GM23338 (cell line): ENCODE measurements around the gene SLC23A2. TPM values are rescaled to one million over a fixed set of nuclear protein-coding genes. Genes with fewer than 3 reads are reported as not detected.

Experiments used
- ATAC-seq: fragments of 200-7000 bp; cut with Tn5 transposase; 3 replicates; pipeline ENCODE4 v1.9.1; 2020
- DNase-seq: peaks from one replicate; pipeline ENCODE4 v3.0.0-alpha.2; 2015; ENCODE audit warnings: low spot score
- H2AFZ ChIP-seq: fragments of 200-600 bp; sonication (generic); 2 replicates; pipeline ENCODE4 v1.8.0; 2016; ENCODE audit warnings: antibody characterized with exemption, mild to moderate bottlenecking, moderate library complexity
- H3F3A ChIP-seq: fragments of 200-600 bp; sonication (generic); replicated peaks from 2 replicates; pipeline ENCODE4 v1.8.0; 2017; ENCODE audit warnings: antibody characterized with exemption, mixed run types, low read depth
- H3K27ac ChIP-seq: fragments of 200-600 bp; sonication (generic); 2 replicates; pipeline ENCODE4 v1.6.1; 2016; ENCODE audit warnings: low read depth
- H3K27me3 ChIP-seq: fragments of 200-600 bp; sonication (generic); 2 replicates; pipeline ENCODE4 v1.8.0; 2016; ENCODE audit warnings: mild to moderate bottlenecking, mixed run types, moderate library complexity; ENCODE audit not compliant: insufficient read depth
- H3K36me3 ChIP-seq: fragments of 200-600 bp; sonication (generic); 2 replicates; pipeline ENCODE4 v1.8.0; 2016; ENCODE audit warnings: mild to moderate bottlenecking; ENCODE audit not compliant: insufficient read depth
- H3K4me1 ChIP-seq: fragments of 200-600 bp; sonication (generic); 2 replicates; pipeline ENCODE4 v1.8.0; 2016; ENCODE audit warnings: mild to moderate bottlenecking, moderate library complexity; ENCODE audit not compliant: insufficient read depth
- H3K4me2 ChIP-seq: fragments of 200-600 bp; sonication (generic); 2 replicates; pipeline ENCODE4 v1.7.1; 2017; ENCODE audit warnings: mixed run types
- H3K4me3 ChIP-seq: fragments of 200-600 bp; sonication (generic); 2 replicates; pipeline ENCODE4 v1.6.1; 2016; ENCODE audit warnings: mixed run types
- H3K79me2 ChIP-seq: fragments of 200-600 bp; sonication (generic); replicated peaks from 2 replicates; pipeline ENCODE4 v1.8.0; 2017; ENCODE audit warnings: mild to moderate bottlenecking; ENCODE audit not compliant: insufficient read depth
- H3K9me2 ChIP-seq: fragments of 200-600 bp; sonication (generic); 2 replicates; pipeline ENCODE4 v1.8.0; 2017; ENCODE audit not compliant: insufficient read depth
- H4K20me1 ChIP-seq: fragments of 200-600 bp; sonication (generic); replicated peaks from 2 replicates; pipeline ENCODE4 v1.8.0; 2017; ENCODE audit warnings: mild to moderate bottlenecking; ENCODE audit not compliant: insufficient read depth
- H3K27ac Mint-ChIP-seq: 2 replicates; pipeline ENCODE4 v1.8.0; 2020; ENCODE audit warnings: inconsistent platforms, mild to moderate bottlenecking, moderate library complexity, mixed read lengths
- H3K27me3 Mint-ChIP-seq: 3 replicates; pipeline ENCODE4 v1.8.0; 2022; ENCODE audit warnings: low read depth, mild to moderate bottlenecking, moderate library complexity, mixed read lengths, inconsistent platforms; ENCODE audit not compliant: insufficient read depth, poor library complexity
- H3K36me3 Mint-ChIP-seq: 3 replicates; pipeline ENCODE4 v1.8.0; 2021; ENCODE audit warnings: low read depth, mild to moderate bottlenecking, inconsistent platforms, moderate library complexity, mixed read lengths
- H3K4me1 Mint-ChIP-seq: 3 replicates; pipeline ENCODE4 v1.8.0; 2020; ENCODE audit warnings: mild to moderate bottlenecking, inconsistent platforms, mixed read lengths
- H3K4me3 Mint-ChIP-seq: 3 replicates; pipeline ENCODE4 v1.8.0; 2021; ENCODE audit warnings: moderate library complexity, mild to moderate bottlenecking, inconsistent platforms, mixed read lengths
- H3K9me3 Mint-ChIP-seq: 3 replicates; pipeline ENCODE4 v1.8.0; 2020; ENCODE audit warnings: moderate library complexity, mild to moderate bottlenecking, inconsistent platforms, mixed read lengths
- CREB1 ChIP-seq: fragments of 250-450 bp; sonication (Bioruptor Pico); IDR thresholded peaks from 2 replicates; pipeline ENCODE4 v1.5.0; 2020; ENCODE audit warnings: low read depth, mild to moderate bottlenecking, moderate library complexity
- EZH2 ChIP-seq: fragments of 200-600 bp; sonication (generic); IDR thresholded peaks from one replicate; pipeline ENCODE4 v1.8.0; 2017; ENCODE audit warnings: antibody characterized with exemption, mild to moderate bottlenecking, low read depth; ENCODE audit not compliant: unreplicated experiment
- JUNB ChIP-seq: IDR thresholded peaks from one replicate; pipeline ENCODE4 v1.6.1; 2016; ENCODE audit warnings: antibody characterized with exemption; ENCODE audit not compliant: unreplicated experiment
- NANOG ChIP-seq: IDR thresholded peaks from 2 replicates; pipeline ENCODE4 v1.6.1; 2016; ENCODE audit warnings: antibody characterized with exemption, borderline replicate concordance
- POLR2AphosphoS5 ChIP-seq: IDR thresholded peaks from 2 replicates; pipeline ENCODE4 v1.6.1; 2016; ENCODE audit warnings: antibody characterized with exemption, low read depth
- STAT1 ChIP-seq: IDR thresholded peaks from one replicate; pipeline ENCODE4 v1.6.1; 2016; ENCODE audit warnings: antibody characterized with exemption; ENCODE audit not compliant: unreplicated experiment
- ZNF114 ChIP-seq: fragments of 250-450 bp; sonication (Bioruptor Pico); IDR thresholded peaks from 2 replicates; pipeline ENCODE4 v1.5.0; 2020; ENCODE audit warnings: mild to moderate bottlenecking, moderate library complexity
- ZNF331 ChIP-seq: fragments of 250-450 bp; sonication (Bioruptor Pico); IDR thresholded peaks from 2 replicates; pipeline ENCODE4 v1.5.0; 2020; ENCODE audit warnings: low read depth, mild to moderate bottlenecking, moderate library complexity
- polyA plus RNA-seq: library from polyadenylated mRNA; unstranded; fragments of >200 nt; fragmentation: Nextera tagmentation; extraction: Ambion mirVana; gene quantifications from 2 replicates; pipeline ENCODE4 v1.2.1, GENCODE V29; 2016
- total RNA-seq: library from RNA; depleted of rRNA; stranded (reverse); fragments of >200 nt; shearing (Covaris generic); gene quantifications from 2 replicates; pipeline ENCODE4 v1.2.3, GENCODE V29; 2014
- TF ChIP-seq, protein P1 (sequence below): IDR thresholded peaks from 2 replicates; pipeline ENCODE4 v1.6.1; 2016; ENCODE audit warnings: antibody characterized with exemption
- TF ChIP-seq, protein P2 (sequence below): IDR thresholded peaks from one replicate; pipeline ENCODE4 v1.6.1; 2018; ENCODE audit warnings: antibody characterized with exemption; ENCODE audit not compliant: unreplicated experiment
- TF ChIP-seq, protein P3 (sequence below), 2 experiments: fragments of 200-600 bp in 1 of 2; sonication (generic) in 1 of 2; conservative IDR thresholded peaks; 2 replicates each; pipeline versions ENCODE4 v1.5.1 to v1.6.1; 2016 to 2017; ENCODE audit warnings: antibody characterized with exemption in 2 of 2, low read depth in 2 of 2, mild to moderate bottlenecking in 2 of 2, moderate library complexity in 1 of 2

SLC23A2 gene
- total and polyA plus RNA-seq, 2 experiments from 2014 or later: 4.4 to 20.2 TPM

DNA sequence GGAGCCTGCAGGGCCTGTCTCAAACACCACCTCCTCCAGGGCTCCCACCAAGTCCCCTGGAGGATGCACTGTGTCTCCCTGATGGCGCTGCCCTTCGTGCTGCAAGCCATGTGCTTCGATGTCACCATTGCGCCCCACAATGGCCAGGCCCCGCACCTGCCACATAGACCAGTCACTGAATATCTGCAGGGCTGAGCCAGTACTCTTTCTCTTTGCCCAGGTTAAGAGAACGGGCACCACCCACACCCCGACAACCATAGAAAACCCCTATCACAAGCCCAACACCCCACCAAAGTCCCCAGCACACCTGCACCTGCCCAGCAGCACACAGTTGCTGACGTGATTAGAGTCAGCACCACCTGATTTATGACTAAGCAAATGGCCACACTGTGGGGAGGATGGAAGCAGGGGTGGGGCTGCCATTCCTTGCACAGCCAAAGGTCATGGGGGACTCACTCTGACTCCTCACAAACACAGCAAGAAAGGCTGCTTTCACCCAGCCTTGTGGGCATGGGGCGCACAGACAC is 104.3 kb downstream of the SLC23A2 start:
- peak; percentile 70 for DNase-seq

DNA sequence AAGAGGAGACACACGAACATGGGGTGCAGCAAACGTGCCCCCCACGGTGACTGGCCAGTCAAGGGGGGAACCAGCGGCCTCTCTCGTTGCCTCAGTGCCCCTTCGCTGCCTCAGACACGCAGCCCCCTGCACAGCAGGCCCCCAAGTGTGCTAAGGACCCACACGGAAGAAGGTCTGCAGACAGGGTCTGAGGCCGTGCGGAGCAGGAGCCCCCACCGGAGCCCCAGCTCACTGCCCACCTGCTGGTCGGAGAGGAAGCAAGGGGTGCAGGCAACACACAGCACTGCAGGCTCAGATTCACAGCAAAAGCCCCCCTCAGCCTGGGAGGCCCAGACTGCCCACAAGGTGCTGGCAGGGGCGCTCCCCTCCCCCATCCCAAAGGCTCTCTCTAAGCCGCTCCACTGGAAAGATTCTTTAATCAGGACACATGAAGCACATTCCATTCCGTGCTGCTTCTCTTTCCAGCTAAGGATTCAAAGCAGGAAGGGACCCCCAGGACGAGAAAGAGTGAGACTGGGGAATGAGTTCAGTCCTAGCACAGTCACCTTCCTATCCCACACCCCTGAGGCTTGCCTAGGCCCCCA is 105.1 kb downstream of the SLC23A2 start:
- H3K4me1 Mint-ChIP-seq: peaks cover 21% of the 10 kb centered on the region
- DNase-seq: peak; percentile 47
- no peak overlapping the region for H3K4me3 Mint-ChIP-seq
- Histone ChIP-seq H4K20me1 (no peaks in the 10 kb centered on the region), H3K4me2 (peak overlapping the region; percentile 55; the same call in 1 of the 2 replicates), H3K79me2 (no peaks in the 10 kb centered on the region), H3K4me1 (peaks cover 7% of the 10 kb centered on the region; the same call in 1 of the 2 replicates), H3K4me3 (no peak overlapping the region), H3K27me3 (no peaks in the 10 kb centered on the region), H3K27ac (no peak overlapping the region), H2AFZ (no peak overlapping the region), H3F3A (no peaks in the 10 kb centered on the region), H3K9me2 (no peaks in the 10 kb centered on the region), H3K36me3 (no peaks in the 10 kb centered on the region)
- peaks cover 17% of the 10 kb centered on the region for H3K27me3 Mint-ChIP-seq
- no peak overlapping the region for H3K27ac Mint-ChIP-seq
- ATAC-seq: peak; percentile 43
- peaks cover 5% of the 10 kb centered on the region; the same call in 2 of the 3 replicates for H3K36me3 Mint-ChIP-seq
- no peaks in the 10 kb centered on the region for H3K9me3 Mint-ChIP-seq
- TF ChIP-seq ZNF114 (no peak), EZH2 (no peak), STAT1 (no peak), NANOG (no peak), JUNB (no peak), CREB1 (no peak), POLR2AphosphoS5 (no peak), ZNF331 (CRISPR knock-in tag) (no peak)
- TF ChIP-seq, protein P1, sequence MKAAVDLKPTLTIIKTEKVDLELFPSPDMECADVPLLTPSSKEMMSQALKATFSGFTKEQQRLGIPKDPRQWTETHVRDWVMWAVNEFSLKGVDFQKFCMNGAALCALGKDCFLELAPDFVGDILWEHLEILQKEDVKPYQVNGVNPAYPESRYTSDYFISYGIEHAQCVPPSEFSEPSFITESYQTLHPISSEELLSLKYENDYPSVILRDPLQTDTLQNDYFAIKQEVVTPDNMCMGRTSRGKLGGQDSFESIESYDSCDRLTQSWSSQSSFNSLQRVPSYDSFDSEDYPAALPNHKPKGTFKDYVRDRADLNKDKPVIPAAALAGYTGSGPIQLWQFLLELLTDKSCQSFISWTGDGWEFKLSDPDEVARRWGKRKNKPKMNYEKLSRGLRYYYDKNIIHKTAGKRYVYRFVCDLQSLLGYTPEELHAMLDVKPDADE: no peak
- TF ChIP-seq, protein P2, sequence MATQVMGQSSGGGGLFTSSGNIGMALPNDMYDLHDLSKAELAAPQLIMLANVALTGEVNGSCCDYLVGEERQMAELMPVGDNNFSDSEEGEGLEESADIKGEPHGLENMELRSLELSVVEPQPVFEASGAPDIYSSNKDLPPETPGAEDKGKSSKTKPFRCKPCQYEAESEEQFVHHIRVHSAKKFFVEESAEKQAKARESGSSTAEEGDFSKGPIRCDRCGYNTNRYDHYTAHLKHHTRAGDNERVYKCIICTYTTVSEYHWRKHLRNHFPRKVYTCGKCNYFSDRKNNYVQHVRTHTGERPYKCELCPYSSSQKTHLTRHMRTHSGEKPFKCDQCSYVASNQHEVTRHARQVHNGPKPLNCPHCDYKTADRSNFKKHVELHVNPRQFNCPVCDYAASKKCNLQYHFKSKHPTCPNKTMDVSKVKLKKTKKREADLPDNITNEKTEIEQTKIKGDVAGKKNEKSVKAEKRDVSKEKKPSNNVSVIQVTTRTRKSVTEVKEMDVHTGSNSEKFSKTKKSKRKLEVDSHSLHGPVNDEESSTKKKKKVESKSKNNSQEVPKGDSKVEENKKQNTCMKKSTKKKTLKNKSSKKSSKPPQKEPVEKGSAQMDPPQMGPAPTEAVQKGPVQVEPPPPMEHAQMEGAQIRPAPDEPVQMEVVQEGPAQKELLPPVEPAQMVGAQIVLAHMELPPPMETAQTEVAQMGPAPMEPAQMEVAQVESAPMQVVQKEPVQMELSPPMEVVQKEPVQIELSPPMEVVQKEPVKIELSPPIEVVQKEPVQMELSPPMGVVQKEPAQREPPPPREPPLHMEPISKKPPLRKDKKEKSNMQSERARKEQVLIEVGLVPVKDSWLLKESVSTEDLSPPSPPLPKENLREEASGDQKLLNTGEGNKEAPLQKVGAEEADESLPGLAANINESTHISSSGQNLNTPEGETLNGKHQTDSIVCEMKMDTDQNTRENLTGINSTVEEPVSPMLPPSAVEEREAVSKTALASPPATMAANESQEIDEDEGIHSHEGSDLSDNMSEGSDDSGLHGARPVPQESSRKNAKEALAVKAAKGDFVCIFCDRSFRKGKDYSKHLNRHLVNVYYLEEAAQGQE: no peak

More for the DNA sequence above, 104.3 kb downstream of the SLC23A2 start:
- peaks cover 17% of the 10 kb centered on the region for H3K27me3 Mint-ChIP-seq
- H3K27me3 ChIP-seq: no peaks in the 10 kb centered on the region
- no peak overlapping the region for H2AFZ ChIP-seq
- peak; percentile 91 for ATAC-seq
- H3K36me3 Mint-ChIP-seq: peaks cover 5% of the 10 kb centered on the region; the same call in 2 of the 3 replicates
- H4K20me1 ChIP-seq: no peaks in the 10 kb centered on the region; the same call in 1 of the 2 replicates
- H3K9me2 ChIP-seq: no peaks in the 10 kb centered on the region
- H3K79me2 ChIP-seq: no peaks in the 10 kb centered on the region
- no peak overlapping the region for H3K27ac ChIP-seq
- no peak overlapping the region; the same call in 1 of the 2 replicates for H3K27ac Mint-ChIP-seq
- peaks cover 7% of the 10 kb centered on the region; the same call in 1 of the 2 replicates for H3K4me1 ChIP-seq
- H3K4me2 ChIP-seq: no peak overlapping the region
- H3K4me3 Mint-ChIP-seq: no peak overlapping the region
- H3K4me1 Mint-ChIP-seq: peaks cover 23% of the 10 kb centered on the region
- no peaks in the 10 kb centered on the region for H3K36me3 ChIP-seq
- no peak for TF ChIP-seq NANOG
- TF ChIP-seq, protein P3, sequence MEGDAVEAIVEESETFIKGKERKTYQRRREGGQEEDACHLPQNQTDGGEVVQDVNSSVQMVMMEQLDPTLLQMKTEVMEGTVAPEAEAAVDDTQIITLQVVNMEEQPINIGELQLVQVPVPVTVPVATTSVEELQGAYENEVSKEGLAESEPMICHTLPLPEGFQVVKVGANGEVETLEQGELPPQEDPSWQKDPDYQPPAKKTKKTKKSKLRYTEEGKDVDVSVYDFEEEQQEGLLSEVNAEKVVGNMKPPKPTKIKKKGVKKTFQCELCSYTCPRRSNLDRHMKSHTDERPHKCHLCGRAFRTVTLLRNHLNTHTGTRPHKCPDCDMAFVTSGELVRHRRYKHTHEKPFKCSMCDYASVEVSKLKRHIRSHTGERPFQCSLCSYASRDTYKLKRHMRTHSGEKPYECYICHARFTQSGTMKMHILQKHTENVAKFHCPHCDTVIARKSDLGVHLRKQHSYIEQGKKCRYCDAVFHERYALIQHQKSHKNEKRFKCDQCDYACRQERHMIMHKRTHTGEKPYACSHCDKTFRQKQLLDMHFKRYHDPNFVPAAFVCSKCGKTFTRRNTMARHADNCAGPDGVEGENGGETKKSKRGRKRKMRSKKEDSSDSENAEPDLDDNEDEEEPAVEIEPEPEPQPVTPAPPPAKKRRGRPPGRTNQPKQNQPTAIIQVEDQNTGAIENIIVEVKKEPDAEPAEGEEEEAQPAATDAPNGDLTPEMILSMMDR (conservative IDR thresholded peaks at IDR 0.05; ENCODE audit: low read depth in 2 of 2): peak; percentile 56 to 84
- no peaks in the 10 kb centered on the region for H3K9me3 Mint-ChIP-seq
- H3F3A ChIP-seq: no peaks in the 10 kb centered on the region
- no peak overlapping the region for H3K4me3 ChIP-seq
